Measurements from ENCODE around the gene P3H3.

P3H3 gene

DNA sequence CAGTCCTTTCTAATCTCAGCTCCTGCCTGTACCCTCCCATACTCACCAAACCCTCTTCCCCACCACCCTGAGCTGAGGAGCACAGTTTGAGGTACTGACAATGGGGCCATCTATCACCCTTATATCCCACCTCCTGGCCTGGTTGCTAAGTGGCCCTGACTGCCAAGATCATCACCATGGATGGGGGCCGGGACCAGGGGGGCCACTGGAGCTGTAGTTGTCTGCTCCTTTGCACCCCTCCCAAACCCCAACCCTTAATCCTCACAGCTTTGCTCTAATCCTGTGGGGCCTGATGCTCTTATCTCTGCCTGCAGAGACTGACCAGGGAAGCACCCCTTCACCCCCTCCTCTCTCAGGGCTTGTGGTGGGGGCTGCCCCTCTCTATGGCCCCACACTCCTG lies 12.1 kb downstream of the P3H3 start:
- Histone ChIP-seq H3K9ac (no peak overlapping the region), H3K4me2 (no peak overlapping the region), H2AFZ (ENCODE audit: low read depth) (peak overlapping the region; percentile 34; the same call in 1 of the 2 replicates), H3K79me2 (ENCODE audit: insufficient read depth, low read depth) (no peaks in the 10 kb centered on the region), H3K4me1 (ENCODE audit: low read depth, poor library complexity, severe bottlenecking) (peaks cover 10% of the 10 kb centered on the region), H3K36me3 (ENCODE audit: insufficient read depth) (no peaks in the 10 kb centered on the region), H3K4me3 (IDR thresholded peaks at IDR 0.05; ENCODE audit: insufficient read depth, low read depth, low read length) (no peak overlapping the region), H3K27me3 (ENCODE audit: insufficient read depth, low read depth) (no peaks in the 10 kb centered on the region), H4K20me1 (ENCODE audit: insufficient read depth) (no peaks in the 10 kb centered on the region), H3K27ac (no peak overlapping the region)
- TF ChIP-seq, protein P1, sequence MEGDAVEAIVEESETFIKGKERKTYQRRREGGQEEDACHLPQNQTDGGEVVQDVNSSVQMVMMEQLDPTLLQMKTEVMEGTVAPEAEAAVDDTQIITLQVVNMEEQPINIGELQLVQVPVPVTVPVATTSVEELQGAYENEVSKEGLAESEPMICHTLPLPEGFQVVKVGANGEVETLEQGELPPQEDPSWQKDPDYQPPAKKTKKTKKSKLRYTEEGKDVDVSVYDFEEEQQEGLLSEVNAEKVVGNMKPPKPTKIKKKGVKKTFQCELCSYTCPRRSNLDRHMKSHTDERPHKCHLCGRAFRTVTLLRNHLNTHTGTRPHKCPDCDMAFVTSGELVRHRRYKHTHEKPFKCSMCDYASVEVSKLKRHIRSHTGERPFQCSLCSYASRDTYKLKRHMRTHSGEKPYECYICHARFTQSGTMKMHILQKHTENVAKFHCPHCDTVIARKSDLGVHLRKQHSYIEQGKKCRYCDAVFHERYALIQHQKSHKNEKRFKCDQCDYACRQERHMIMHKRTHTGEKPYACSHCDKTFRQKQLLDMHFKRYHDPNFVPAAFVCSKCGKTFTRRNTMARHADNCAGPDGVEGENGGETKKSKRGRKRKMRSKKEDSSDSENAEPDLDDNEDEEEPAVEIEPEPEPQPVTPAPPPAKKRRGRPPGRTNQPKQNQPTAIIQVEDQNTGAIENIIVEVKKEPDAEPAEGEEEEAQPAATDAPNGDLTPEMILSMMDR (conservative IDR thresholded peaks at IDR 0.05; ENCODE audit: low read depth, low read length): no peak

DNA sequence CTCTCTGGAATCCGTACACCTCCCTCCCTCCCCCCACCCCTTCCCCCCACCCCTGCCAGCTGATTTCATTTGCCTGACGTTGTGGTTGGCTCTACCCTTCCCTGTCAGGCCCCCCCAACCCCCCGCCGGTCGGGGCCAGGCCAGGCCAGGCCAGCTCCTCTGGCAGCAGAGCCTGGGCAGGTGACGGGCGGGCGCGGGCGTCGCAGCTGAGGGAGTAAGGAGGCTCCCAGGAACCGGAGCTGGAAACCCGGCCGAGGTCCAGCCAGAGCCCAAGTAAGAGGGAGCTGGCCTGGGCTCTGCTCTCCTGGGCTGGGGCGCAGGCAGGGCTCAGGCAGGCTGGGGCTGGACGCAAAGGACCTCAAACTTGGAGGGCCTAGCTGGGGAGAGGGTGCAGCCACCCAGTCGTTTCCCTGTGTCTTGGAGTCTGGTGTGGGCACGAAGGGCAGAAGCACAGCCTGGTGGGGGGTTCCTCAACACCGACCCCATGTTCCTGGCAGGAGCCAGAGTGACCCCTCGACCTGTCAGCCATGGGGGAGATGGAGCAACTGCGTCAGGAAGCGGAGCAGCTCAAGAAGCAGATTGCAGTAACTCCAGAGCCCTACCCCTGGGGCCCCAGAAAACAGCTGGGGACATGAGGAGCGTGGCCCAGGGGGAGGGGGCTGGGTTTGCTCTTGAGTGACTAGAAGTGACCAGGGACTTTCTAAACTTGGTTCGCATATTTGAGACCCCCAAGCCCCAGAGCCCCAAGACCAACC lies 12.7 kb downstream of the P3H3 start, which contains the start of gene GNB3:
GNB3 (plus strand) TSS at position 165 of the 755 bp plus-strand sequence; CDS start at position 528, 363 bp downstream.
- Histone ChIP-seq H3K4me3 (IDR thresholded peaks at IDR 0.05; ENCODE audit: insufficient read depth, low read depth, low read length) (no peak within 1 kb of the TSS), H3K36me3 (ENCODE audit: insufficient read depth) (no peaks in the 10 kb centered on the region), H3K27me3 (ENCODE audit: insufficient read depth, low read depth) (no peaks in the 10 kb centered on the region), H3K79me2 (ENCODE audit: insufficient read depth, low read depth) (no peaks in the 10 kb centered on the region), H3K27ac (no peak within 1 kb of the TSS), H3K4me2 (no peak within 1 kb of the TSS), H4K20me1 (ENCODE audit: insufficient read depth) (no peaks in the 10 kb centered on the region), H3K4me1 (ENCODE audit: low read depth, poor library complexity, severe bottlenecking) (peaks cover 10% of the 10 kb centered on the region), H2AFZ (ENCODE audit: low read depth) (peak within 1 kb of the TSS; percentile 34; the same call in 1 of the 2 replicates), H3K9ac (no peak within 1 kb of the TSS)
- TF ChIP-seq, protein P1 (conservative IDR thresholded peaks at IDR 0.05; ENCODE audit: low read depth, low read length): no peak

DNA sequence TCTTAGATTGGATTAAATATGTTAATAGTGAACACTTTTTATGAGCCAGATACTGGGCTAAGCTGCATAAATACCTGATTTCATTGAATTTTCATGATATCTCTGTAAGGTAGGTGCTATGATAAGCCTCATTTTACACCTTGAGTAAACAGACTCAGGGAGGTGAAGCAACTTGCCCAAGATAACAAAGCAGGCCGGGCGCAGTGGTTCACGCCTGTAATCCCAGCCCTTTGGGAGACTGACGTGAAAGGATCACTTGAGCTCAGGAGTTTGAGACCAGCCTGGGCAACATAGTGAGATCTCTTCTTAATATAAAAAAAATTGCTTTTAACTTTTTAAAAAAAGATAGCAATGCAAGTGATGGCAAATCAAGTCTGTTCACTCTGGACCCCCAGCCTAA lies 13.9 kb downstream of the P3H3 start:
- Histone ChIP-seq H3K4me1 (ENCODE audit: low read depth, poor library complexity, severe bottlenecking) (peaks cover 10% of the 10 kb centered on the region), H3K27ac (no peak overlapping the region), H3K79me2 (ENCODE audit: insufficient read depth, low read depth) (no peaks in the 10 kb centered on the region), H3K9ac (no peak overlapping the region), H3K36me3 (ENCODE audit: insufficient read depth) (no peaks in the 10 kb centered on the region), H4K20me1 (ENCODE audit: insufficient read depth) (no peaks in the 10 kb centered on the region), H2AFZ (ENCODE audit: low read depth) (no peak overlapping the region), H3K4me3 (IDR thresholded peaks at IDR 0.05; ENCODE audit: insufficient read depth, low read depth, low read length) (no peak overlapping the region), H3K4me2 (no peak overlapping the region), H3K27me3 (ENCODE audit: insufficient read depth, low read depth) (no peaks in the 10 kb centered on the region)
- TF ChIP-seq, protein P1 (conservative IDR thresholded peaks at IDR 0.05; ENCODE audit: low read depth, low read length): no peak

DNA sequence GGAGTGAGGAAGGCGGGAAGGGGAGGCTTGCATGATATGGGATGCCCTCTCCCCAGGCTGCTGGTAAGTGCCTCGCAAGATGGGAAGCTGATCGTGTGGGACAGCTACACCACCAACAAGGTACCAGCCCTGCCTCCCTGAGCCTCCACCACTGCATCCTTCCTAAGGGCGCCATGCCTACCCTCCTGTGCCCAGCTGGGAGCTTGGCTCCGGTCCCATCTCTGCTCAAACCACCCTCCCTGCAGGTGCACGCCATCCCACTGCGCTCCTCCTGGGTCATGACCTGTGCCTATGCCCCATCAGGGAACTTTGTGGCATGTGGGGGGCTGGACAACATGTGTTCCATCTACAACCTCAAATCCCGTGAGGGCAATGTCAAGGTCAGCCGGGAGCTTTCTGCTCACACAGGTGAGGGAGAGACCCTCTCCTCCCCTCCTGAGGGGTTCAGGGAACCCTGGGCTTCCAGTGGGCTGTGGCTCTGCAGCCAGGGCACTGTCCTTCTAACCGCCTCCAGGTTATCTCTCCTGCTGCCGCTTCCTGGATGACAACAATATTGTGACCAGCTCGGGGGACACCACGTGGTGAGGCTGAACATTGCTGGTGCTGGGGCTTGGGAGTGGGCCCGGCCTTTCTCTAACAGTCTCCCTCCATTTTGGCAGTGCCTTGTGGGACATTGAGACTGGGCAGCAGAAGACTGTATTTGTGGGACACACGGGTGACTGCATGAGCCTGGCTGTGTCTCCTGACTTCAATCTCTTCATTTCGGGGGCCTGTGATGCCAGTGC lies 15.1 kb downstream of the P3H3 start:
- H3K79me2 ChIP-seq (ENCODE audit: insufficient read depth, low read depth): no peaks in the 10 kb centered on the region
- no peak overlapping the region for H3K4me3 ChIP-seq (IDR thresholded peaks at IDR 0.05; ENCODE audit: insufficient read depth, low read depth, low read length)
- H3K36me3 ChIP-seq (ENCODE audit: insufficient read depth): no peaks in the 10 kb centered on the region
- no peak overlapping the region for H3K27ac ChIP-seq
- no peaks in the 10 kb centered on the region for H3K27me3 ChIP-seq (ENCODE audit: insufficient read depth, low read depth)
- H4K20me1 ChIP-seq (ENCODE audit: insufficient read depth): no peaks in the 10 kb centered on the region
- TF ChIP-seq, protein P1 (conservative IDR thresholded peaks at IDR 0.05; ENCODE audit: low read depth, low read length): no peak
- H2AFZ ChIP-seq (ENCODE audit: low read depth): no peak overlapping the region
- H3K4me2 ChIP-seq: no peak overlapping the region
- no peak overlapping the region for H3K9ac ChIP-seq
- peaks cover 10% of the 10 kb centered on the region for H3K4me1 ChIP-seq (ENCODE audit: low read depth, poor library complexity, severe bottlenecking)
